GM19452 (cell line): ENCODE data around the gene NUDT17.

ENCODE experiments used
- ATAC-seq: cut with Tn5 transposase; IDR thresholded peaks from one replicate; pipeline ENCODE4 v1.9.1; 2021; ENCODE audit not compliant: unreplicated experiment

The NUDT17 gene

DNA sequence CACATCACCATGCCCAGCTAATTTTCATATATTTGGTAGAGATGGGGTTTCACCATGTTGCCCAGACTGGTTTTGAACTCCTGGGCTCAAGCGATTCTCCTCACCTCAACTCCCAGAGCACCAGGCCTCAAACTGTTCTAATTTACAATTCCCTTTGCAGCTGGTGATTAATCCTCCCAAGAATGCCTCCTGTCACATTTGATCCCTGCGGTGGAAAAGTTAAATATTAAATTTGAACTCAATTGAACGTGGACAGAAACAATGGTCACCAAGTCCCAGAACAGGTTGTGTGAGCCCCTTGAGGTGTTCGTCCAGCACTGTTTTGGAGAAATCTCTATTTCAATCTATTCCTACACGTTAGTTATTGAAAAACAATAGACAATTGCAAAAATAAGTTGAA lies 42.2 kb downstream of the NUDT17 start:
- ATAC-seq: no peak

DNA sequence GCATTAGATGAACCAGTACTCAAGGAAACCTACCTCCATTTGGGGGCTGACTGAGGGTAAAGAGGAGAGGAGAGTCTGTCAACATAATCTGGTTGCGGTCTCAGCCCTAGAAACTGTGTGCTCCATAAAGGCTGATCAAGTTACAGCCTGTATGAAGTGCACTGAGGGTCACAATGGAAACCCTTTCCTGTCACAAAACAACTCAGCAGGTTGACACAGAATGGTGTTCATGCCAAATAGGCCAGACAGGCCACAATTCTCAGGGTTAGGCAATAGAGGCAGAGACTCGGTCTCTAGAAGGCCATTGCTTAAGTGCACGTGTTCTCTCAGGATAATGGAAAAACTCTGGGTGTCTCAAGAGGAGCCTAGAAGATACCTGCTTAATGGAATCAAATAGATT lies 44.3 kb downstream of the NUDT17 start:
- ATAC-seq: no peak

DNA sequence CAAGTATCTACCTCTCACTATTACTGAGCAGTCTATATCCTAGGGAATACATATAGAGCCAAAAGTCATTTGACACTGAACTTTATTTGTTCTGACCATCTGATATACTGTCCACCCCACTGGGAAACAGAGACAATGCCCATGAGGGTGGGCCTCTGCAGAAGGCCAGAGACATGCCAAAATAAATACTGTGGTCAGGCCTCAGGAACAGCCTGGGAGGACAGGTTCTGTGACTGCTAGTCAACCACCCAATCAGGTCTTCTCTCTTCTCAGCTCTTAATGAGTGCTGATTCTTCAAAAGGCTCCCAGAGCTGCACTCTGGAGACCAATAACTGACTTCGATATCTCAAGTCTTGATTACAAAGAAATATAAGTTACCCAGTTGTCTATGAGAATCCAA lies 45.7 kb downstream of the NUDT17 start:
- no peak for ATAC-seq

DNA sequence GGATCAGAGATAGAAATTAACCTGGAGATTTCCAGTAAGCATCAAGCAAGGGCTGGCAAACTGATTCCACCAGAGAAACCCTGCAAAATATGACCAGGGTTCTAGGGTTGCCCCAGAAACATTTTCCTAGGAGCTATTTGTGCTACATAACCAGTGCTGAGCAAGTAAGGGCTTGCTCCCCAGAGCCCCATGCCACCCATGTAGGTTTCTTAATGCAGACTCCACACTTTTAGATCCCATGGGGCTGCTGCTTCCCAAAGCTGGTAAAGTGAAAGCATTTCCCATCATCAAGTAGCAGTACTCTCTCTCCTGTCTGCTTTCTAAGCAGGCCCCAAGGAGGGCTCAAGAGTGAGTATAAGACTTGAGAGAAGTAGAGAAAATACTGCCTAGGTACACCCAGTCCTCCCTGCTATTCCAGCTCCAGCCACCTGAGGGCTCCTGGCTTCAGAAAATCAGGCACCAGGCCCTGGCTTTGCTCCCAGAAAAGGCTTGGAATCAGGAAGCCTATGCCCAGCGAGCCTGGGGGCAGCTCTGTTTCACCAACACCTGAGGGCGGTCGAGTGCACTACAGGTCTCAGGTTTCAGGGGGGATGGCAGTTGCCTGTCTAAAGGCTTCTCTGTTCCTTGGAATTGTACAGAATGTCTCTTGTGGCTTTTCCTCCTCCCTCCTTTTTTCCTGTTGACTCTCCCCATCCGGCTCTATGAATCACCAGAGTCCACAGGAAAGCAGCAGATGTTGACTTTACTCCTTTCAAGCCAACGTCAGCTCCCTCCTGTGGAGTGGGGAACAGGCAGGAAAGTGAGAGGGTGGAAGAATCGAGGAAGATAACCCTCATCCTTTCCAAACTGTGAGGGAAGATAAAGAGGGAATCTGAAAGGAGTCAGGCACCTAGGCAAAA lies 46.4 kb downstream of the NUDT17 start:
- peak; percentile 55 for ATAC-seq

DNA sequence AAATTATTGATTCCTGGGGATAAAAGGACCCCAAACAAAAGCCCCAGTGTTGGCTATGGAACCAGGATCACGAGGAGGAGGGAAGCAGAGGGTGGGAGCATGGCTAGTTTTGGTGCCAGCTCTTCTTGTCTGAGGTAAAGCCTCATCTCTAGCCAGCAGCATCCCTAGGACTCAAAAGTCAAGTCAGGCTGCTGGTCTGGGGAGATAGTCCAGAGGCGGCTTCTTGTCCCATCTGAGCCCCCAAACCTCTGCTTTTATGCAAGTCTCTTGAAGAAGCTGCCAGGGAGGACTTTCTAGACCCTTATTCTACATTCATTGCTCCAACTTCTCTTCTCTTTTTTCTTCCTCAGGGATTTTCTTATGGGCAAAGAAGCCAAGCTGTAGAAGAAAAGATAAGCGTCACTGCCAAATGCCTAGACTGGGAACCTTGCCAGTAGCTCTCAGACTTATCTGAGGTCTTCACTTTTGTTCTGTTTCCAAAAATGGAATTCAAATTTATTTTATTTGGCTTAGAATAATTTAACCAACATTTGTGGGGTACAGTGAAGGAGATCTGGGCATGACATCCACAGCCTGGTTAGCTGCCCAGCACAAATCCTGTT lies 47.2 kb downstream of the NUDT17 start:
- ATAC-seq: no peak

DNA sequence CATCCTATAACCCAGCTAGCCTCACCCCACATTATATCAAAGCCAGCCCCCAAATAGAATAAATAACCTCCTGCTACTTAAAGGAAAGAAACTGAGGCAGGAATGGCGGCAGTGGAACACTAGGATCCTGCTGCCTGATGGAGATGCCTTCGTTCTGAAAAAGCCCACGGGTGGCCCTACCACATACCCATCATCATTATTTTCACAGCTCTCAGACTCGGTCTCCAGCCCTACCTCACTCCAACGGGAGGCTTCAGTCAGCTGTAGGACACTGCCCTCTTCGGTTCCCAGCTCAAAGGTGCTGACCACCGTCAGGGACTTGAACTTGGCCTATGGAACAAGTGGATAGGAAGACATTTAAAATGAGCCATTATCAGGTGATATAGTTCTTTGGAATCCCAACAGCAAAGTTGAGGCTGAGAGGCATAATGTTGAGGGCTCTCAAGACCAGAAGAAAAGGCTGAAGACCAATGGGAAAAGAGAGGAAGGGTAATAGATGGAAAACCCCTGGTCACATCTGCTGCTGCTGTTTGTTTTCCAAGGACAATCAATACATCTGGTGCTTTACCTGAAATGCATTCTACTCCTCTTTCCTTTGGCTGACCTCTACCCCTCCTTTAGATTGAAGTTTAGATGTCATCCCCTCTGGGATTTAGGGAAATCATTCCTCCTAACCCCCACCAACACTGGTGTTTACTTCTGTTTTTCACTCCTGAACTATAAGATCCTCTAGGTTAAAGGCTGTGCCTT lies 48.1 kb downstream of the NUDT17 start:
- no peak for ATAC-seq

DNA sequence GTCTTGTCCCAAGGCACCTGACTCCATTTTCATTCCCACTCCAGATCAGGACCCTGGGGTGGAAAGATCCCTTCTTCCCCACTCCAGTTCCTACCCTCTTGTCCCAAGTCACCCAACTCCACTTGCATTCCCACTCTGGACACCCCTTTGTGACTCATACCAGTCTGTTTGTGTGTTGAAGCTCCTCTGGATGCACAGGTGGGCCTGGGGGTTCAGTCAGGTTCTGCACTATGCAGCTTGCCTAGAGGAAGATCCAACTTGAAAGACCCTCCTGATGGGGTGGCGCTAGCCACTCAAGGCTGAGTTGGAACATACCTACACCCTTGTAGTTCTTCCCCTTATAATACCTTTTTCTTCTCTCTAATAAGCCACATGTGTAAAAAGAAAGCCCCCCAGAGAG lies 50.0 kb downstream of the NUDT17 start:
- no peak for ATAC-seq

DNA sequence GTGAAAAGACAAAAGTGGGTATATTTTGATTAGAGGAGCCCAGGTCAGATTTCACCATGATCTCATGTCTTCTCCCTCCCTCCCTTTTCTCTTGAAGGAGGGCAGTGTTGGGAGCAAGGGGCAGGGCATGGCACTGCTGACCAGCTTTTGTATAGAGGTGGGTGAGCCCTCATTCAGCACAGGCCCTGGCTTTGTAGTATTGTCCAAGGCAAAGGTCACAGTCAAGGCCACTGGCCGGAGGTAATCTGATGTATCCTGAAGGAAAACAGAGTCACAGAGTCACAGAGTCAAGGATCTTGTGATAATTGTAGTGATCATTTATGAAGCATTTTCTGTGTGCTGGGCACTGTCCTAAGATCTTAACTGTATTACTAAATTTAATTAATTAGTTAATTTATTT lies 52.5 kb downstream of the NUDT17 start:
- ATAC-seq: no peak
